ENCODE data around the gene NDRG3. TPM values are rescaled to one million over a fixed set of nuclear protein-coding genes. Genes with fewer than 3 reads are reported as not detected.

Gene NDRG3
- total RNA-seq, 1 donor from 2014 or later: 24.7 TPM

- no peaks in the 10 kb centered on the region for H3K27me3 Mint-ChIP-seq
- H3K4me3 Mint-ChIP-seq (ENCODE audit: low read depth): no peak overlapping the region
- H3K9me3 Mint-ChIP-seq (ENCODE audit: low read depth): no peaks in the 10 kb centered on the region
- no peaks in the 10 kb centered on the region for H3K4me1 Mint-ChIP-seq (ENCODE audit: low read depth)
- peaks cover 3% of the 10 kb centered on the region for H3K36me3 Mint-ChIP-seq (ENCODE audit: insufficient read depth)
- TF ChIP-seq, protein P1, sequence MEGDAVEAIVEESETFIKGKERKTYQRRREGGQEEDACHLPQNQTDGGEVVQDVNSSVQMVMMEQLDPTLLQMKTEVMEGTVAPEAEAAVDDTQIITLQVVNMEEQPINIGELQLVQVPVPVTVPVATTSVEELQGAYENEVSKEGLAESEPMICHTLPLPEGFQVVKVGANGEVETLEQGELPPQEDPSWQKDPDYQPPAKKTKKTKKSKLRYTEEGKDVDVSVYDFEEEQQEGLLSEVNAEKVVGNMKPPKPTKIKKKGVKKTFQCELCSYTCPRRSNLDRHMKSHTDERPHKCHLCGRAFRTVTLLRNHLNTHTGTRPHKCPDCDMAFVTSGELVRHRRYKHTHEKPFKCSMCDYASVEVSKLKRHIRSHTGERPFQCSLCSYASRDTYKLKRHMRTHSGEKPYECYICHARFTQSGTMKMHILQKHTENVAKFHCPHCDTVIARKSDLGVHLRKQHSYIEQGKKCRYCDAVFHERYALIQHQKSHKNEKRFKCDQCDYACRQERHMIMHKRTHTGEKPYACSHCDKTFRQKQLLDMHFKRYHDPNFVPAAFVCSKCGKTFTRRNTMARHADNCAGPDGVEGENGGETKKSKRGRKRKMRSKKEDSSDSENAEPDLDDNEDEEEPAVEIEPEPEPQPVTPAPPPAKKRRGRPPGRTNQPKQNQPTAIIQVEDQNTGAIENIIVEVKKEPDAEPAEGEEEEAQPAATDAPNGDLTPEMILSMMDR (IDR thresholded peaks at IDR 0.05; ENCODE audit: unreplicated experiment): no peak
- DNase-seq (ENCODE audit: low spot score, unreplicated experiment): no peak
- H3K27ac Mint-ChIP-seq: no peak overlapping the region
Measured at GRCh38 chr20:36752582-36752981, 6.7 kb upstream of the NDRG3 start.

- TF ChIP-seq, protein P1 (IDR thresholded peaks at IDR 0.05; ENCODE audit: unreplicated experiment): no peak
- no peaks in the 10 kb centered on the region for H3K27me3 Mint-ChIP-seq
- H3K36me3 Mint-ChIP-seq (ENCODE audit: insufficient read depth): no peaks in the 10 kb centered on the region
- peak overlapping the region; percentile 86 for H3K27ac Mint-ChIP-seq
- no peaks in the 10 kb centered on the region for H3K9me3 Mint-ChIP-seq (ENCODE audit: low read depth)
- DNase-seq (ENCODE audit: low spot score, unreplicated experiment): no peak
- peaks cover 7% of the 10 kb centered on the region for H3K4me1 Mint-ChIP-seq (ENCODE audit: low read depth)
- peak overlapping the region; percentile 89 for H3K4me3 Mint-ChIP-seq (ENCODE audit: low read depth)
Measured at GRCh38 chr20:36745234-36745926, 510 bp downstream of the NDRG3 start.

- H3K9me3 Mint-ChIP-seq (ENCODE audit: low read depth): no peaks in the 10 kb centered on the region
- H3K4me3 Mint-ChIP-seq (ENCODE audit: low read depth): peak overlapping the region; percentile 89
- H3K27ac Mint-ChIP-seq: no peak overlapping the region
- no peaks in the 10 kb centered on the region for H3K36me3 Mint-ChIP-seq (ENCODE audit: insufficient read depth)
- H3K4me1 Mint-ChIP-seq (ENCODE audit: low read depth): peaks cover 7% of the 10 kb centered on the region
- H3K27me3 Mint-ChIP-seq: no peaks in the 10 kb centered on the region
- no peak for DNase-seq (ENCODE audit: low spot score, unreplicated experiment)
- TF ChIP-seq, protein P1 (IDR thresholded peaks at IDR 0.05; ENCODE audit: unreplicated experiment): no peak
Measured at GRCh38 chr20:36744764-36745191, 1.1 kb downstream of the NDRG3 start.

DNA sequence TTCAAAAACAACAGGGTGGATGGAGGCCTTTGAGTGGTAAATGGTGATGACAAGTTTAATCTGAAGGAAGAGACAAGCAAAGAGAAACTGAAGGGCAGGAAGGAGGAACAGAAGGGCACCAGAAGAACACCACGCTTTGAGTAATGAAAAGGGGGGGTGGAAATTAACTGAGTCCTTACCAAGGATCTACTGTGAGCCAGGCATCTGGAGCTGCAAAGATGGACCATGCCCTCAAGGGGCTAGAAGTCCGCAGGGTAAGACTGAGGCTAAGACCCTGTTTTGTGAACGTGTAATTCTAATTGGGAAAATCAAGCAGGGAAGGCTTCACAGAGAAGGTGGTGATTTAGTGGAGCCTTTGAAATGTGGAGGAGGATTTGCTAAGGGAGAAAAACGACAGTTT, 1.6 kb downstream of the NDRG3 start:
- Mint-ChIP-seq H3K27ac (no peak overlapping the region), H3K27me3 (no peaks in the 10 kb centered on the region), H3K9me3 (ENCODE audit: low read depth) (no peaks in the 10 kb centered on the region), H3K4me1 (ENCODE audit: low read depth) (peaks cover 7% of the 10 kb centered on the region), H3K36me3 (ENCODE audit: insufficient read depth) (no peaks in the 10 kb centered on the region), H3K4me3 (ENCODE audit: low read depth) (peak overlapping the region; percentile 56)
- TF ChIP-seq, protein P1 (IDR thresholded peaks at IDR 0.05; ENCODE audit: unreplicated experiment): no peak
- DNase-seq (ENCODE audit: low spot score, unreplicated experiment): no peak

DNA sequence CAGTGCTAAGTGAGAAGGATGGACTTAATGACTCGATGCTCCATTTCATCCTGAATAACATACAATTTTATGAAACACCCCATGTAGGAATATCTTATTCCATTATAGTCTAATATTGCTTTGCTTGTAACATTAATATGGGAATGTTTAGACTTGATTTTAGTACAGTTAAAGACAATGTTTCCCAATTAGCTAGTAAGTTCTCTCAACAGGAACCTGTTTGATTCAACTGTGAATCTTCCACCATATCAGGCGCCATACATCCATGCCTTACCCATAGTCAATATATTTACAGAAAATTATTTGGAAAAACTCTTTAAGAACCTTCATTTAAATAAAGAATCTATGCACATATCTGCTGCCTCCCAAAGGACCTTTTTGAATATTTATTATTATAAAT, 3.3 kb downstream of the NDRG3 start:
- peaks cover 7% of the 10 kb centered on the region for H3K4me1 Mint-ChIP-seq (ENCODE audit: low read depth)
- no peaks in the 10 kb centered on the region for H3K9me3 Mint-ChIP-seq (ENCODE audit: low read depth)
- no peaks in the 10 kb centered on the region for H3K27me3 Mint-ChIP-seq
- DNase-seq (ENCODE audit: low spot score, unreplicated experiment): no peak
- H3K36me3 Mint-ChIP-seq (ENCODE audit: insufficient read depth): no peaks in the 10 kb centered on the region
- no peak overlapping the region for H3K27ac Mint-ChIP-seq
- TF ChIP-seq, protein P1 (IDR thresholded peaks at IDR 0.05; ENCODE audit: unreplicated experiment): no peak
- H3K4me3 Mint-ChIP-seq (ENCODE audit: low read depth): no peak overlapping the region

Data from progenitor cell of endocrine pancreas (in vitro differentiated cells).